Measurements from ENCODE around the gene PHEX.

The PHEX gene

DNA sequence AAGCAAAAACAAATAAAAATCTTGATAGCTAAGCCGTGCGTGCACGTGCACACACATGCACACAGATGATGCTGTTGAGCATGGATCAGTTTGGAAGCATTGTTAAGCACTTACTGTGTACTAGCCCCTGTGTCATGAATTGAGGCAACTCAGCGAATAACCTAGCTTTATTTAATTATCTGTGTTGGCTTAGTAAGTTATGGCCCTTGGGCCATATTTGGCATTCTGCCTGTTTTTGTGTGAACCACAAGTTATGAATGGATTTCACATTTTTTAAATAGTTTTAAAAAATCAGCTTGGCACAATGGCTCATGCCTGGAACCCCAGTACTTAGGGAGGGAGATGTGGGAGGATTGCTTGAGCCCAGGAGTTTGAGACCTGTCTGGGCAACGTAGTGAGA lies 126.9 kb downstream of the PHEX start:
- no peak for DNase-seq

DNA sequence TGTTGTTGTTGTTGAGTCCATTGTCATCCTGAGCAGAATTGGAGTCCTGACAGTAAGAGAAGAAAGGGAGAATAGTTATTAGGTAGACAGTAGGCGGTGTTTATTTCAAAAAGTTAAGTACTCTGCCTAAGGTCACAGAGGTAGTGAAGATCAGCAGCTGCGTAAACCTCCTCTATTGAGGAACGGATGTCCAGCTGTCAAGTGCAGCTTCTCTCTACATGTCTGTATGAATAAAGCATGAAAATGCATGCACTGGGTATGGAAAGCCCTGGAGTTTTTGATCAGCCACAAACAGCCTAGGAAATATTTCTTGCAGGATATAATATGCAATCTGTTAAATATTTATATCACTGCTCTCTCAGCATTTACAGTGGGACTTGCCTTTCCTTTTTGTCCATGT lies 131.2 kb downstream of the PHEX start:
- DNase-seq = peak; percentile 71

DNA sequence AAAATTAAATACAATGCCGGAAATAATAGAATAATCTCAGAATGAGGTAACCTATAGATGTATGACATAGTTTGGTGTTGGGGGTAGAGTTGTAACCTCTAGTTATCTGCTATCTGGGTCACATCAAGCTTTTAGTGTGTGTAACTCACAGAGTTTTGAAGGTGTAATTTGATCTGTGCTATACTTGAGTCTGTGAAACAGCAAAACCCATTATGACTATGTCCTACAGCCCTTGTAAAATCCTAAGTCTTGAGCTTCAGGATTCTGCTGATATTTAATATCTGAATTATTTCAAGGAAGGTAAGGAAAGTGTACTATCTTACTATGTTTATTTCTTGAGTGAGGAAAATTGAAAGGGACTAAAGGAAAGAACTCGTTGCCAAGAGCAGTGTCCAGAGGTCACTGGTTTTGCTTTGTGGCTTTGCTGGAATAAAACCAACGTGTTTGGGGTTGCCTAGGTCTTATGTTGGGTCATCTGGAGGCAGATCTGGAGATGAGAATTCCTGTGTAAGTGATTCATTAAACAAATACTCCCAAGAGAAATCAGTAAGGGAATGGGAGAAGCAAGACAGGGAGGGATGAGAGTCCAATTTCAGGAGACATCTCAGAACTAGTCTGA lies 132.8 kb downstream of the PHEX start:
- no peak for DNase-seq

DNA sequence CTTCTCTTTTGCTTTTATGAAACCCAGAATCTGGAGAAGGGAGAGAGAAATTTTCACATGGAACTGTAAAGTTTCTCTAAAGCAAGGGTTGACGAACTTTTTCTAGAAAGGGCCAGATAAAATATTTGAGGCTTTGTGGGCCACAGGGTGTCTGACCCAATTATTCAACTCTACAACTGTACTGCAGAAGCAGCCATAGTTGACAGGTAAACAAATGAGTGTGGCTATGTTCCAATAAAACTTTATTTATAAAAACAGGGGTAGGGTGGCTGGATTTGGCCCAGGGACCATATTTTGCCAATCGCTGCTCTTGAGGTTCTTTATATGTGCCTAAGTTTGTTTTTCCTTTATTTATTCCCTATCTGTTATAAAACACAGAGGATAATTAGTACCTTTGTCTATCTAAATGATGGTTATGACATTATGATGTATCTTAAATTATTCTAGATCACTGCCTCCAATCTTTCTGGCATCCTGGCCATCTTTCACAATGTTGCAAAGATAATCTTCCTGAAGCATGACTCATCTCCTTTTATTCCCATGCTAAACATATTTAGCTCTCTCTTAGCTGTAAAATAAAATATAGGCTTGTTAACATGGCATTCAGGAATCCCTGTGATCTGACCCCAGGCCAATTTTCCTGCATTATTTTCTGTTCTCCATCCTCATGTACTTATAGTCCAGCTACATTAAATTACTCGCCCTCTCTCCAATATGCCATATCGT lies 133.8 kb downstream of the PHEX start:
- DNase-seq = no peak

DNA sequence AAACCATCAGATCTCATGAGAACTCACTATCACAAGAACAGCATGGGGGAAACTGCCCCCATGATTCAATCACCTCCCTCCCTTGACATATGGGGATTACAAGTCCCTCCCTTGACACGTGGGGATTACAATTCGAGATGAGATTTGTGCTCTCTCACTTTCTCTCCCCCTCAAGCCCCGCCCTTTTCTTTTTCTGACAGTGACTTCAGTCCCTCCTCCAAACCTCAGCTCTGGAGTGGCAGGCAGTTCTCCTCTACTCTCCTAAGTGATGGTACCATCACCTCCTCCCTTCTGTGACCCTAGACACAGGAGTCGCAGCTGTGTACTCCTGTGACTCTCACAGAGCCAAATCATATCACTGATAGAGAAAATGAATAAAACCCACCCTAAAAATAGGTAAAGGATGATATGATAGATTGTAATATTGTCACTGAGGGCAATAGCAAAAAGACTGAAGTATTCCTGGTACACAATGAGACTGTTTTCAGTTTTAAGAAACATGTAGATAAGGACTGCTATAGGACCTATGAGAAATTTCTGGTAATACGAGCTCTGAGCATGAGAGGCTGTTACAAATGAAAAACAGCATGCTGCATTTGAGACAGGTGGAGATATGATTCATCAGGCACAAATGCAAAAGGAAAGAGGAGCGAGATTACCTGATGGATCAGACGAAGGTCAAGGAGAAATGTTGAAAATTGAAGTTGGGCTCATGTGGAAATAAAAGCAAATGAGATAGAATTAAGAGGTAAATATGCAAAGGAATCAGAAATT lies 139.3 kb downstream of the PHEX start:
- DNase-seq = peak; percentile 1

DNA sequence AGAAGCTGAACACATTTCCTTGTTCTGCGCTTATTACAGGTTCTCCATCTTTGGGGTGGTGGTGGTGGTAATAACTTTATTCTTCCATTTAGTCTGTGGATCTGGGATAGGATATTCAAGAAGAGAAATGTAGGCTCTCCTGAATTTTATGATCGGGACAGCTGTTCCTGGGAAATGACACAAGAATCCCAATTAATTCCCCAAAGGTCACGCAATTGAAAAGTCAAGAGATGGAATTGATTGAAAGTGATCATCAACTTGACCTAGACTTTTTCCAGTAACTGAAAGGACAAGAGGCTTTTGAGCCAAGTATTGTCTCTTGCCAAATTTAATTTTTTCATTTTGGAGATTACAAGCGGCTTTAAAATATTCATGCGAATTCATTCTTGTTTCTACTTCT lies 141.8 kb downstream of the PHEX start:
- no peak for DNase-seq

DNA sequence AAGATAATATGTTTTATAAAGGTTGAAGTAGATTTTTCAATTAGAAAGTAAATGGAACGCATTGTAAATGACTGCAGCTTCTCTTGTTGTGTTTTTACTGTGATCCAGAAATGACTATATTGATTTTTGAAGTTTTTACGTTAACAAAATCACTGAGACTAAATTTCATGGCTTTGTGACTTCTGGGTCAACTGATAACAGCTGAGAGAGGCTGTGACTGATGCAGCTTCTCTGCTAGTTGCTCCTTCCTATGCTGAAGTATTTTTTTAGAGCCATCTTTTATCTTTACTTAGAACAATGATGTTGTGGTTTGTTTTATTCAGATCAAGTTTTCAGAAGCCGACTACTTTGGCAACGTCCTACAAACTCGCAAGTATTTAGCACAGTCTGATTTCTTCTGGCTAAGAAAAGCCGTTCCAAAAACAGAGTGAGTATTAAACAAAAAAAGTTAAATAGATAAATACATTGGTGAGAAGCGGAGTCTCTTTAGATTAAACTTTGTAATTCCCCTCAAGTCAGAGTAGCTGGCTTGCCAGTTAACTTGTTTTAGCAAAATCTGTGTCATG lies 145.9 kb downstream of the PHEX start:
- DNase-seq = no peak

DNA sequence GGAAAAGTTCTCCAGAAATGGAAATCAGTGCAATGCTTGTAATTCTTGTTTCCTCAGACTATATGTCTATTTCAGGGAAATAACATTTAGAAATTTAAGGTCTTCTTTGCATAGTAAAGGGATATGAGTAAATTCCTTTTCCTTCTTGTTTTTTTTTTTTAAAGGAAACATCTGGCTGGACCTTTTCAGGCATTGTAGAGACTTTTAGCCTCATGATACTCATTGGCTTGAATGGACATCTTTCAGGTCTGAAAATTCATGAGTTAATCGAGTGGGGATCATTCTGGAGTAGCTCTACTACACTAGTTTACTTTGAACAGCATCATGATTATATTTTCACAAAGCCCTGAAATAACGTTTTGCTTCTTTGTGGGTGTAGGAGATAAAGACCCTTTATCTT lies 152.0 kb downstream of the PHEX start:
- no peak for DNase-seq

DNA sequence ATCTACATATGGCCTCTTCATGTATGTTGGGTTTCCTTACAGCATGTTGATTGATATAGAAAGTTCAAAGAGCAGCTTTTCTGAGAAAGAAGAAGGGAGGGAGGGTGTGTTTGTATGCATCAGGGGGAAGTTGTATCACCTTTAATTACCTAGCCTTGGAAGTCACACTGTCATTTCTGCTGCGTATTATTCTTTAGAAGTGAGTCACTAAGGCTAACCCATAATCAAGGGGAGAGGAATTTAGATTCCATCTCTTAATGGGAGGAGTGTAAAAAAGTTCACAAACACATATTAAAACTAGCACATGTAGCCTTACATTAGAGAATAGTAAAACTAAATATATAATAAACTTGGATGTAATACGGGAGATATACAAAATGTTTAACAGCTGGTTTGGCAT lies 154.0 kb downstream of the PHEX start:
- no peak for DNase-seq

DNA sequence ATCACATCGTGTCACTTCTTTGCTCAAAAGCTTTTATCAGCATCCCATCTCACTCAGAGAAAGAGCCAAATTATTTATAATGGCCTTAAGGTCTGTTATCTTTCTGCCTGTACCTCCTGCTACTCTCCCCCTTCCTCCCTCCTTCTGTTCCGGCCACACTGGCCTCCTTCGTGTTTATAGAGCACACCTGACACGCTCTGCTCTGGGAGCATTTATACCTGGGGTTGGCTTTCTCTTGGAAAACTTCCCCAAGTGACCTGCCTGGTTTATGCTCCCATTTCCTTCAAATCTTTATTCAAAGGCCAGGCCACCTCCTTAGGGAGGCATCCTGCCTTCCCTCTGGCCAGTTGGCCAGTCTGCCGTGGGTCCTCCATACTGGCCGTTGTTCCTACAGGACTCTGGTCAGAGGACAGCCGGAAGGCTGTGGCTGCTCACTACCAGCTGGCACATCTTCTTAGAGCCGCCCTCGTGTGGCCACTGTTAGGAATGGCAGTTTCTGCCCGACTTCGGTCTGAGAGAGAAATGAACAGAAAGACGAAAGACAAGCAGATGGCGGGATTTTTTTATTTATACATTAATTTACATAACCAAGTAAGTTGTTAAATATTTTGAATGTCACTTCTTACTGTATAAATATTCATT lies 160.4 kb downstream of the PHEX start:
- peak; percentile 86 for DNase-seq

DNA sequence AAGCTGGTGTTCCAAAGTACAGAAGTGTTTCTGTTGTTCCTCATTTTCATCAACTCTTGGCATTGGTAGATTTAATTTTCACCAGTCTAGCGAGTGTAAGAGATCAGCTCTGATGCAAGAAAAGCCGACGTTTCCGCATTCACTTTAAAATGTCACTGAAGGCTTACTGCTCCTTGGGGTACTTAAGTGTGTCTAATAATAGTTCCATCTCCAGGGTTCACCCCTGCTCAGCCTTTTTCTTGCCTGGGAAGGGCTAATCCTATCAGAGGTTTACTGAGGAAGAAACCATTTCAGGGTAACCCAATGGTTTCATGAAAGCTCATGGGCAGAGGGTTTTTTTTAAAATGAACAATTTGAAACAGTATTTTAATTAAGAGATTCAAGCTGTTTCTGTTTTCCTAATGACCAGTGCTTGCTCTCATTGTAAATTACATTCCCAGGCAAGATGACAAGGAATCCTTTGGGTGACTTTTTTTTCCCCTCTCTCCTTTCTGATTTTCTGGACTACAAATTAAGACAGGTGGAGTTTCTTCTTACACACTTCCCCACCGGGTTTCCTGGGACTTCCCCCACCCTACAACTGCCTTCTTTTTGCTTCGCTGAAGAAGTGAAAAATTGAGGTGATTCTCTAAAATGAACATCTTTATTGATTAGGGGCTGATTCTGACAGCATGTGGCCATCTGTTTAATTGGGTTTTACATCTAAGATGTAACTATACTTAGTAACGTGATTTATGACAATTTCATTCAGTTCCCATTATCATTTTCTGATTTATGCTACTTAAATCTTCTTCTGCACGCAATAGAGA lies 161.9 kb downstream of the PHEX start:
- no peak for DNase-seq

DNA sequence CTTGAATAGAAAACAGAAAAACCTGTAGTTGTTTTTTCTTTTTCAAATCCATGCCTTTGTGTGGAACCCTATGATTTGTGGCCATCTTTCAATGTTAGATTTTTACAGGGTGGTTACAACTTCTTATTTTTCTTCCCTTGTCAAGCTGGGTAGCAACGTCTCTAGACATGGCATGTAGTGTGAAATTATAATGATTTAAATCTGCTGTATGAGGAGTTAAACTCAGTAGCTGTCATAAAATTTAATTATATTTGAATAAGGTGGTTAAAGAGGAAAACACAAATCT lies 162.5 kb downstream of the PHEX start:
- DNase-seq = no peak

DNA sequence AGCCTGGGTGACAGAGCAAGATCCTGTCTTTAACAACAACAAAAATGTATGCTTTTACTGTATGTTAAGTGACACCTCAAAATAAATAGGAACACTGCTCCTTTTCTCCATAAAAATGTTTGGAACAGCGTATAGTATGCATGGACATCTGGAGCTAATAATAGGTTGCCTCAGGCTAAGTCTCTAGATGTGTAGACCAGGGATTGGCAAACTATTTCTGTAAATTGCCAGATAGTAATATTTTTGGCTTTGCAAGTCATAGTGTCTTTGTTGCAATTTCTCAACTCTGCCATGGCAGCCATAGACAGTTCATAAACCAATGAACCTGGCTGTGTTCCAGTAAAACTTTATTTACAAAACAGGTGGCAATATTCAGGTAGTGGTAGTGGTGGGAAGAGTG lies 164.0 kb downstream of the PHEX start:
- no peak for DNase-seq

DNA sequence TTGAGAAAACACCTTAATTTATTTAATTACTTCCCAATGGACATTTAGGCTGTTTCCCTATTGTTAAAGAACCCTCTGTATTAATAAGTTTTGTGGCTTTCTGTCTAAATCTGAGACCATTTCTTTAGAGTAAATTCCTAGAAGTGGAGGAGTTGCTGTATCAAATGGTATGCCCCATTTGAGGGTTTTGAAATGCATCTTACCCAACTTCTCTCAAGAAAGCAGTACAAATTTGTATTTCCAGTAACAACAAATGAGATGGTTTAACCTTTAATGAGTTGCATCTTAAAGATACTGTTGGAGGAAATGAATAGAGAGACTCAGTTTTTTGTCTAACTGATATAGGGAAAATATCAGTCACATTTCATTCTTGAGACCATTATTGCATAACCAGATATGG lies 170.1 kb downstream of the PHEX start:
- DNase-seq = no peak

DNA sequence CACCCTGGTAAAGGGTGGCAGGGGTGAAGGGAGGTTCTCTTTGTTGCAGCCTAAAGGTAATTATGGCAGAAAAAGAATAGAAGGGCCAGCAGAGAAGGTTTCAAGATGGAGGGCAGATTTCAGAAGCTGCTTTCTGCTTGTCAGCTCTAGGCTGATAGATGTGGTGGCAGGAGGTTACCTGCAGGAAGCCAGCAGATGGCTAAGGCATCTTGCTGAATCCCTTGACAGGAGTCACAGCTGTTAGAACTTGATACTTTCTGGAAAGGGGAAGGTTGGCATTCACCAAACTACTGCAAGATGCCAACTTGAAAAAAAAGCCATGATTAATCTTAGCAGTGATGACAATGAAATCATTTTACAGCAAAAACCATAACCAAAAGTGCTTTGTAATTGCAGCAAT lies 171.1 kb downstream of the PHEX start:
- no peak for DNase-seq

DNA sequence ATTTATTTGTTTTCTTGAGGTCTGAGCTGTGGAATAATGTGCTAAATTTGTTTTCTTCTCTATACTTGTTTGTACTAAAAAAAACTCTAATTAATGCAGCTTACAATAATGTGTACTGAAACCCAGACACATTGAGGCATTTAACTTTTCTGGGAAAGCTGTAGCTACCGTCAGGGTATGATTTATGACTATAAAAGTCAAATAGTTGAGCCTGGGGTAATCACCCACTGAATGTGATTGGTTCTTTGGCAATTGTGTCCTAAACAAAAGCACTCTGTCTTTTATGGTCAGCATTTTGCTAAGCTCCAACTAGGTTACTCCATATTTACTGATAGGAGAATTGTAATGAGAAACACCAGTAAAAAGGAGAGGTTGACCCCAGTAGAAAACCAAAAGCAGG lies 174.7 kb downstream of the PHEX start:
- no peak for DNase-seq

DNA sequence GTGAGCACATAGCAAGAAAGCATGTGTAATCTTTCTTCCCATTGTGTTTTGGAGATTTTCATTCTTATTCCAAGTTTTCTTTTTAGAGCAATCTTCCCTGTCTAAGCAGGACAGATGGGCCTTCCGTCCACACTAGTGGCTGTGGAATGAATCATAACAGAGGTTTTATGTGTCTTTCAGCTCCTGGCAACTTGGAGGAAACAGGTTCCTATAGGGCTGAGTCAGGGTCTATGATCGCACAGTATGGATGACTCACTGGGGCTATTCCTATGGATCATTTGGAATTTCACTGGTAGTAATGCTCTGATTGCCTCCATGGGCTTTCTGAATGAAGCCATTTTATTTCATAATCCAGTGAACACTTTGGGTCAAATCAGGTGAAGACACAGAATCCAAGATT lies 188.8 kb downstream of the PHEX start:
- peak; percentile 8 for DNase-seq

DNA sequence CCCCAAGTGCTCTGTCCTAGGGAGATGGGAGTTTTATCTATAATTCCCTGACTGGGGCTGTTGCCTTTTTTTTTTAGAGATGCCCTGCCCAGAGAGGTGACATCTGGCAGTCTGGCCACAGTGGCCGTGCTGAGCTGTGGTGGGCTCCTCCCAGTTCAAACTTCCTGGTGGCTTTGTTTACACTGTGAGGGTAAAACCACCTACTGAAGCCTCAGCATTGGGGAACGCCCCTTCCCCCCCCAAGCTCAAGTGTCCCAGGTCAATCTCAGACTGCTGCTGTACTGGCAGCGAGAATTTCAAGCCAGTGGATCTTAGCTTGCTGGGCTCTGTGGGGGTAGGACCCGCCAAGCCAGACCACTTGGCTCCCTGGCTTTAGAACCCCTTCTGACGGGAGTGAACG lies 202.3 kb downstream of the PHEX start:
- peak; percentile 24 for DNase-seq

DNA sequence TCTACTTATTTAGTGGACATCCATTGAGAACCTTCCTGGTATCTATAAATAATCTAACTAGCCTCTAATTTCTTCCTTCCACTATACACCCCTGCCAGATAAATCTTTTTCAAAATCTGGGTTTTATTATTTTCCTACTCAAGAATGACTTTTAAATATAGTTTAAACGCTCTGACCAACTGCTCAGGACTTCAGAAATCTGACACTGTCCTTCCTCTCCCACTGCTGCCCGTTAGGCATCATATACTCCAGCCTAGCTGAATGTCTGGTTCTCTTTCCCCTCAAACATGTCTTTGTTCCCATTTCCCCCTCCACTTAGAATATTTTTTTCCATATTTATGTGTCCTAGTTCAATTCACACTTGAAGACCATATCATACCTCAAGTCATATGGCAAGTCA lies 205.4 kb downstream of the PHEX start:
- DNase-seq = no peak

DNA sequence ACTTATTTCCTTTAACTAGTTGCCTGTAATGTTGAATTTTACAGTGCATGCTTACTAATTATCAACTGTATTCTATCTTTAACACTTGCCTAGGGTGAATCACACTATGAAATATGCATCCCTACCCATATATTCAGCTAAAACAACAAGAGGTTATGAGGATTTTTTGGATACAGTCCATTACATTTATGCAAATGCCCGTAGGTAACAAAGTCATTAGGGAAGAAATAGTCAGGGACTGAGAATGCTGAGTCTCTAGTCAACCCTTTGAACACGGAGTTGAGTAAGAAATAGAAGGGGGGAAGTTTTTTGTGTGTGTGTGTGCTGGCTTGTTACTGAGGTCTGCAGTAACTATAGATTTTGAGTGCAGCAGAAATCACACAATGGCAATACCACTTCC lies 214.5 kb downstream of the PHEX start:
- DNase-seq = no peak

DNA sequence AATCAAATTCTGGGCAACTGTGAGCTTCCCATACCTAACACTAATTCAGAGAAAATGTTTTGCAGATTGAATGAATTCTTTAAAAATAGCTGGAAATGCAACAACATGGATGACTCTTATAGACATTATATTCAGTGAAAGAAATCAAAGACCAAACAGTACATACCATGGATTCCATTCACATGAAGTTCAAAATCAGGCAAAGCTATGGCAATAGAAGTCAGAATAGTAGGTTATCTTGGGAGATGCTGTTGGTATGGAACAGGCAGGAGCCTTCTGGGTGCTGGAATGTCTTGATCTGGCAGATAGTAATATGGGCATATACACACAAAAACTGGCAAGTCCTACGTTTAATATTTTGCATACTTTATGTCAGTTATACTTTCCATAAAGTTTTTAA lies 215.0 kb downstream of the PHEX start:
- DNase-seq = no peak

DNA sequence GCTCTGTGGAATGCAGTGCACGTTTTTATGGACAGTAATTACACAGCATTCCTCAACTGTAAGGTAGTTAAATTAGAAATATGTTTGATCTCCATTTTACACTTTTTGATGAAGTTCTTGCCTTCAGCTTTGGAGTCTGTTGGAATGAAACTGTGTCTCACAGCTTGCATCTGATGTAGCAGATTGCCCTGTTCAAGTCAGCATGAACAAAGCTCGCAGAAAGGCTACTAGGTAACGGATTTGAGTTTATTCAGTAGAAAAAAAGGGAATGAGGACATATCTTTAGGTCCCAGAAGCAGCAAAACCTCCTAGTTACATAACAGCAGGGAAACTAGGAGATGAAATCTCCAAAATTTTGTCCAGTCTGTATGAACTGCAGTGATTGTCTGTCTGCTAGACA lies 216.3 kb downstream of the PHEX start:
- no peak for DNase-seq

DNA sequence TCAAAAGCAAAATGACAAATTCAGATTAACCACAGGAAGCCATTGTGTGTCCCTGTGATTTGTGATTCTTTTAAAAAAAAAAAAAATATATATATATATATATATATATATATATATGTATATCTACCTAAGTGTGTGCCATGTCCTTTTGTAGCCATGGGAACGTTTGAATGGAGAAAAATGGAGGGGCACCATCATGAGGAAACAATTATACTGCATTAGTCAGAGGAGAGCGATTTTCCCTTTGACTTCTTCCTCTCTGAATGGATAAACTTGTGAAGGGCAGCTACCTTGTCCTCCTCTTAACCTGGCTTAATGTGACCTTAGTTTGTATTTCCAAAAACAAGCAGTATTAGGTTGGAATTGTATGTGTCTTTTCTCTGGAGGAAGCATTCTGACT lies 217.2 kb downstream of the PHEX start:
- no peak for DNase-seq

All from DMS53 (cell line).